Omental fat pad (tissue), 4 donors: Measurements from ENCODE around the gene TACC3. TPM values are rescaled to one million over a fixed set of nuclear protein-coding genes. Genes with fewer than 3 reads are reported as not detected.

Experiments used
- ATAC-seq: fragments of 150-250 bp; one replicate; pipeline ENCODE4 v1.9.1; 2016; ENCODE audit warnings: mild to moderate bottlenecking, moderate library complexity; ENCODE audit not compliant: low FRiP score
- DNase-seq: peaks from one replicate; pipeline ENCODE4 v3.0.0-alpha.2; 2019; ENCODE audit warnings: low spot score
- CTCF ChIP-seq, 3 donors: fragments of 450-650 bp; IDR thresholded peaks; one replicate each; pipeline ENCODE4 v1.5.1; 2016 to 2017; ENCODE audit warnings: antibody characterized with exemption in 3 of 3, mild to moderate bottlenecking in 3 of 3, moderate library complexity in 2 of 3
- total RNA-seq, 4 donors: library from RNA; depleted of rRNA; stranded (reverse); fragments of >200 nt; gene quantifications; one replicate each; pipeline ENCODE4 v1.1.0, GENCODE V29; 2016

TACC3 gene
- total RNA-seq, 4 donors from 2014 or later = 6.0 to 25.7 (median 10.0) TPM

DNA sequence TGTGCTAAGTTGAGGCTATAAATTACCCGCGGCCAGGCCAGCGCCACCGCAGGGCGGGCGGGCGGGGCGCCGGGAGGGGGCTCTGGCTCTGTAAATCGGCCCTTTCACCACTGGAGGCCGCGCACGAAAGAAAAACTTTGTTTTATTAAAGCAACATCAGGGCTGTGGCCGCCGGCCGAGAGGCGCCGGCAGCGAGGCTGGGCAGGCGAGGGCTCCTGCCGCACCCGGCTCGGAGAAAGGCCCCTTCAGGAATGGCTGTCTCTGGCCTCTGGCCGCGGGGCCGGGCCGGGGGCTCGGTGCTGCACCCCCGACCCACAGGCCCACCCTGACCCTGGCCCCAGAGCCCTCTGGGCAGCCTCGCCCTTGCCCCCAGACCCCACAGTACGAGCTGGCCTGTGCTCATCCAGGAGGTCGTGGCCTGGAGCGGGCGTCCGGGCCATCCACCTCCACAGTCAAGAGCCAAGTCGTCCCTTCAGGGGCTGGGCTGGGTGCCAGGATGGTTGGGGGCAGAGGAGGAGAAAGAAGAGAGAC lies 42.3 kb downstream of the TACC3 start:
- no peak for TF ChIP-seq CTCF (IDR thresholded peaks at IDR 0.05)
- ATAC-seq (peak; percentile 9), DNase-seq (no peak)

- ATAC-seq (no peak), DNase-seq (no peak)
- no peak for TF ChIP-seq CTCF (IDR thresholded peaks at IDR 0.05)
Measured at GRCh38 chr4:1764670-1765069, 43.3 kb downstream of the TACC3 start.

GRCh38 chr4:1765409-1766072 lies 44.2 kb downstream of the TACC3 start:
- ATAC-seq = no peak
- no peak for TF ChIP-seq CTCF (IDR thresholded peaks at IDR 0.05)
- no peak for DNase-seq

- ATAC-seq (no peak), DNase-seq (no peak)
- TF ChIP-seq CTCF (IDR thresholded peaks at IDR 0.05) = no peak
Measured at GRCh38 chr4:1766106-1767060, 45.1 kb downstream of the TACC3 start.

GRCh38 chr4:1767061-1767769 lies 45.9 kb downstream of the TACC3 start:
- ATAC-seq (no peak), DNase-seq (no peak)
- TF ChIP-seq CTCF (IDR thresholded peaks at IDR 0.05) = no peak

GRCh38 chr4:1767770-1768366 lies 46.5 kb downstream of the TACC3 start:
- no peak for ATAC-seq
- TF ChIP-seq CTCF (IDR thresholded peaks at IDR 0.05) = no peak

More at GRCh38 chr4:1767770-1768366, 46.5 kb downstream of the TACC3 start:
- no peak for DNase-seq
